Gastroesophageal sphincter (tissue), 4 donors: ENCODE data around the gene MORC1. TPM values are rescaled to one million over a fixed set of nuclear protein-coding genes. Genes with fewer than 3 reads are reported as not detected.

Experiments used
- ATAC-seq: fragments of 150-250 bp; one replicate; pipeline ENCODE4 v1.9.1; 2016; ENCODE audit warnings: mild to moderate bottlenecking, moderate library complexity
- H3K27ac ChIP-seq, 4 donors: fragments of 200-600 bp; sonication (generic) in 3 of 4; 1 replicate in 3 of 4; 2 replicates in 1 of 4; pipeline ENCODE4 v1.5.1; 2016 to 2019
- H3K27me3 ChIP-seq: fragments of 200-600 bp; sonication (generic); one replicate; pipeline ENCODE4 v1.5.1; 2019
- H3K36me3 ChIP-seq, 2 donors: fragments of 200-600 bp; sonication (generic); one replicate each; pipeline ENCODE4 v1.5.1; 2019; ENCODE audit warnings: control low read depth in 1 of 2
- H3K4me1 ChIP-seq, 3 donors: fragments of 200-600 bp; sonication (generic); 1 replicate in 2 of 3; 2 replicates in 1 of 3; pipeline ENCODE4 v1.5.1; 2016 to 2019; ENCODE audit warnings: control low read depth in 2 of 3
- H3K4me3 ChIP-seq, 2 donors: fragments of 200-600 bp; sonication (generic); one replicate each; pipeline ENCODE4 v1.5.1; 2019; ENCODE audit warnings: mild to moderate bottlenecking in 1 of 2, moderate library complexity in 1 of 2
- H3K9me3 ChIP-seq, 3 donors: fragments of 200-600 bp; sonication (generic); one replicate each; pipeline ENCODE4 v1.5.1; 2017 to 2019; ENCODE audit warnings: control low read depth in 2 of 3
- EP300 ChIP-seq: sonication (generic); formaldehyde crosslinking; IDR thresholded peaks from one replicate; pipeline ENCODE4 v1.6.1; 2017; ENCODE audit warnings: antibody characterized with exemption, mild to moderate bottlenecking
- POLR2A ChIP-seq, 2 donors: fragments of 450-650 bp; IDR thresholded peaks; one replicate each; pipeline ENCODE4 v1.6.1; 2017; ENCODE audit warnings: antibody characterized with exemption in 2 of 2, mild to moderate bottlenecking in 2 of 2, moderate library complexity in 1 of 2
- POLR2AphosphoS5 ChIP-seq: sonication (generic); formaldehyde crosslinking; IDR thresholded peaks from one replicate; pipeline ENCODE4 v1.6.1; 2017; ENCODE audit warnings: antibody characterized with exemption
- WGBS, 2 donors: methylation state at CpG; one replicate each; pipeline ENCODE4 v1.1.5; 2018; ENCODE audit warnings: low coverage in 1 of 2; 5-methylcytosine and 5-hydroxymethylcytosine counted together
- total RNA-seq, 4 donors: library from RNA; depleted of rRNA; stranded (reverse); fragments of >200 nt; gene quantifications; one replicate each; pipeline ENCODE4 v1.1.0, GENCODE V29; 2016
- TF ChIP-seq, protein P1 (sequence below), 4 experiments: fragments of 200-600 bp in 2 of 4; fragments of 450-650 bp in 2 of 4; sonication (generic) in 1 of 4; IDR thresholded peaks; one replicate each; pipeline ENCODE4 v1.5.1; 2017 to 2019; ENCODE audit warnings: antibody characterized with exemption in 4 of 4, mild to moderate bottlenecking in 2 of 4, moderate library complexity in 2 of 4

MORC1 gene
- total RNA-seq, 4 donors from 2014 or later, result not detected

DNA sequence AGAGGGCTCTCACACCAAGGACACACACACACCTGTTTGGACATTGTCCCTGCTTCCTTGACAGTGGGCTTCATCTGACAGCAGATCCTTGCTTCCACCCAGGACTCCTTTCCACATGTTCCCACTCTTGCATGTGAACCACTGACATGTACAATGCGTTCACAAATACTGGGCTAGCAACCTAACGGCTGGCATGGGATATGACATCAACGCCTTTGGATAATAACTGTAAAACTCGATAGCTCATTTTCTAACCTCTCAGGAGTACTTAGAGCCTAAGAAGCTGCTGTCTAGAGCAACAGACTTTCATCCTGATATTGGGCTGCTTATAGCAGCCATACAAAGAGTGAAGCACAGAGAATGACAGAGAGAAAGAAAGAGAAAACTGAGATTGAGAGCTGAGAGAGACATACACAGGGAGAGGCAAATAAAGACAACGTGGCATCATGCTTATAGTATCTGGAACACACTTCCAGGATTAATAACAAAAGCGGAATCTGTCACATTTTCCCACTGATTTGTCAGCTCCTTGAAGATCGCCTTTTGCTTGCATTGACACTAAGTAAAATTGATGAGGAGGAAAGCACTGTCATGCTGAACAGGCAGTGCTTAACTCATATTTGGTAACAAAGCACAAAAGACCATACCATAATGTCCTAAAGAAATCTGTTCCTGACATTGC lies 166.0 kb downstream of the MORC1 start:
- Histone ChIP-seq H3K36me3 (no peaks in the 10 kb centered on the region), H3K4me1 (no peaks in the 10 kb centered on the region), H3K9me3 (no peaks in the 10 kb centered on the region), H3K27me3 (no peaks in the 10 kb centered on the region), H3K4me3 (no peak overlapping the region), H3K27ac (no peak overlapping the region)
- ATAC-seq, result no peak
- TF ChIP-seq POLR2A (IDR thresholded peaks at IDR 0.05) (no peak), EP300 (no peak), POLR2AphosphoS5 (no peak)
- TF ChIP-seq, protein P1, sequence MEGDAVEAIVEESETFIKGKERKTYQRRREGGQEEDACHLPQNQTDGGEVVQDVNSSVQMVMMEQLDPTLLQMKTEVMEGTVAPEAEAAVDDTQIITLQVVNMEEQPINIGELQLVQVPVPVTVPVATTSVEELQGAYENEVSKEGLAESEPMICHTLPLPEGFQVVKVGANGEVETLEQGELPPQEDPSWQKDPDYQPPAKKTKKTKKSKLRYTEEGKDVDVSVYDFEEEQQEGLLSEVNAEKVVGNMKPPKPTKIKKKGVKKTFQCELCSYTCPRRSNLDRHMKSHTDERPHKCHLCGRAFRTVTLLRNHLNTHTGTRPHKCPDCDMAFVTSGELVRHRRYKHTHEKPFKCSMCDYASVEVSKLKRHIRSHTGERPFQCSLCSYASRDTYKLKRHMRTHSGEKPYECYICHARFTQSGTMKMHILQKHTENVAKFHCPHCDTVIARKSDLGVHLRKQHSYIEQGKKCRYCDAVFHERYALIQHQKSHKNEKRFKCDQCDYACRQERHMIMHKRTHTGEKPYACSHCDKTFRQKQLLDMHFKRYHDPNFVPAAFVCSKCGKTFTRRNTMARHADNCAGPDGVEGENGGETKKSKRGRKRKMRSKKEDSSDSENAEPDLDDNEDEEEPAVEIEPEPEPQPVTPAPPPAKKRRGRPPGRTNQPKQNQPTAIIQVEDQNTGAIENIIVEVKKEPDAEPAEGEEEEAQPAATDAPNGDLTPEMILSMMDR (IDR thresholded peaks at IDR 0.05), result no peak
- 71 to 73% methylated on average over 4 to 7 of the region's 7 CpGs for WGBS, 2 donors

DNA sequence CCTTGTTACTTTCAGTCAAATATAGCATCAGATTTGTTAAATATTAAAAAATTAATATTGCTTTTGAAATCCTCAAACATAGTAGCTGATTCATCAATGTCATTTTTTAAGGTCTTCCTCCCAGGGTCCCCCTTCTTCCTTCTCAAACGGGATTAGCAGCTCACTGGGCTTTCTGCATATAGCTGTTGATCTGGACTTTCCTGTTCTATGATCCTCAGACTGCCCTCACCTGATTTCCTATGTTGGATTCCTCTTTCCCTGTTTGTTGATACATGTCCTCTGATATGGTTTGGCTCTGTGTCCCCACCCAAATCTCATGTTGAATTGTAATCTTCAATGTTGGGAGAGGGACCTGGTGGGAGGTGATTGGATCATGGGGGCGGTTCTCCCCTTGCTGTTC lies 170.1 kb downstream of the MORC1 start:
- no peaks in the 10 kb centered on the region for H3K27me3 ChIP-seq
- H3K9me3 ChIP-seq, result no peaks in the 10 kb centered on the region
- TF ChIP-seq, protein P1 (IDR thresholded peaks at IDR 0.05), result no peak
- TF ChIP-seq EP300 (no peak), POLR2AphosphoS5 (no peak), POLR2A (IDR thresholded peaks at IDR 0.05) (no peak)
- no peak overlapping the region for H3K4me3 ChIP-seq
- no peak overlapping the region for H3K27ac ChIP-seq
- H3K36me3 ChIP-seq, result no peaks in the 10 kb centered on the region
- ATAC-seq, result no peak
- 87 to 100% methylated on average over 1 to 2 of the region's 2 CpGs for WGBS, 2 donors
- no peaks in the 10 kb centered on the region for H3K4me1 ChIP-seq

DNA sequence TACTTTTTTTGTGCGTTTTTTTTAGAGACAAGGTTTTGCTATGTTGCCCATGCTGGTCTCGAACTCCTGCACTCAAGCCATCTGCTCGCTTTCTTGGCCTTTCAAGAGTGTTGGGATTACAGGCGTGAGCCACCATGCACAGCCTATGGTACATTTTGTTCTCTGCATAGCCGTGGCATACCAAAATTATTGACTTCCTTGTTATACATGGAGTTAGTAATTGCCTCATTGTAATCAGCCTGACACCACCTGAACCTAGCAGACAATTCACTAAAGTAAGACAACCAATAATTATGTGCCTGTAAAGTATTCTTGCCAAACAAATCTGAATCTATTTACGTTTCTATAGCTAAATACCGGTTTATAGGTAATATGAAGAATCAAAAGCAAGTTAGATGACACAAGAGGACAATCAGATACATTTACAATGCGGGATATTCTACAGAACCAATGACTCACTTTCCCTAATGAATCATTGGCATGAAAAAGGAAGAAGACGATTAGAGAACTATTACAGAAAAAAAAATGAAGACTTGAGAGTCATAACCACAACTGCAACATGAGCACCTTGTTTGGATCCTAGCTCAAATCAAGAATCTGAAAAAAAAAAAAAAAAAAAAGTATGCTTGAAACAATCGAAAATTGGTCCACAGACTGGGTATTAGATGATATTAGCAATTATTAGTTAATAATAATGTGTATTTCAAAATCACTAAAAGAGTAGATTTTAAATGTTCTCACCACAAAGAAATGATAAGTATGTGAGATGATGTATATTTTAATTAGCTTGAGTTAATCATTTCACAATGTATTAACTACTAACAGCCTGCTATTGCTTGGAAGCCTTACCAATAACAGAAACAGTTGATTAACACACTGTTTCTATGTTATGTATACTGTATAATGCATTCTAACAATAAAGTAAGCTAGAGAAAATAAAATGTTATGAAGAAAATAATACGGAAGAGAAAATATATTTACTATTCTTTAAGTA lies 171.3 kb downstream of the MORC1 start:
- 85 to 88% methylated on average over 8 to 11 of the region's 11 CpGs for WGBS, 2 donors
- Histone ChIP-seq H3K4me3 (no peak overlapping the region), H3K9me3 (no peaks in the 10 kb centered on the region), H3K4me1 (no peaks in the 10 kb centered on the region), H3K27me3 (no peaks in the 10 kb centered on the region), H3K36me3 (no peaks in the 10 kb centered on the region), H3K27ac (no peak overlapping the region)
- TF ChIP-seq, protein P1 (IDR thresholded peaks at IDR 0.05), result no peak
- TF ChIP-seq EP300, result no peak
- TF ChIP-seq POLR2A (IDR thresholded peaks at IDR 0.05), result no peak
- TF ChIP-seq POLR2AphosphoS5, result no peak
- ATAC-seq, result no peak

DNA sequence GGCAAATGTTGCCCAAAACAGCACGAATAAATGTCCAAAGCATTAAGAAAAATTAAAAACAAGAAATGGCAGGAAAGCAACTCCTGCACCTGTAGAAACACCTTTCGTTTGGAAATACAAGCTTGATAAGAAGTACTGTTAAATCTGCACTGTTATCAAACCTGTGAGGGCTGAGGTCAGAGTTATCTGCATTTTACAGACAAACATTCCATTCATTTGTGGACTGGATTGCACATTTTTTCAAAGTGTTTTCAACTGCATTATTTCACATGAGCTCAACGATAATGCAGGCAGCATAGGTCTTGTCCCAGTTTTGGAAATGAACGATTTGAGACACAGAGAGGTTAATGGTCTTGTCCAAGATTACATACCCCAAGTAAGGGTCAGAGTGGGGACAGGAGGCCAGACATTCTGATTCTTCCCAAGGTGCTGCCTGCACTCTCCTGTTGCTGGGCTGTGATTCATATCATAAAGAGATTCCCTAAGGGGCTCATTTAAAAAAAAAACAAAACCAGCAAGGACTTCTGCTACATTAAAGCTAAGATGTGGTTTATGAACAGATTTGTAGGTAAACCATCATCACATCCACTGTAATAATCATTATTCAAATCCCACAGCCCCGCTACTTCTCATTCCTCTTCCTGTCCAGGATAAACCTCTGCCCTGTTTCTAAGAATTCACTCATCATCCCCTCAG lies 177.2 kb downstream of the MORC1 start:
- Histone ChIP-seq H3K27ac (no peak overlapping the region), H3K36me3 (no peaks in the 10 kb centered on the region), H3K4me1 (no peaks in the 10 kb centered on the region), H3K9me3 (no peaks in the 10 kb centered on the region), H3K27me3 (no peaks in the 10 kb centered on the region), H3K4me3 (no peak overlapping the region)
- ATAC-seq, result no peak
- TF ChIP-seq EP300, result no peak
- TF ChIP-seq, protein P1 (IDR thresholded peaks at IDR 0.05), result no peak
- TF ChIP-seq POLR2A (IDR thresholded peaks at IDR 0.05), result no peak
- no peak for TF ChIP-seq POLR2AphosphoS5
- 59 to 81% methylated on average over 3 to 5 of the region's 5 CpGs for WGBS, 2 donors
